ENCODE results near the gene RPS6KA5.
"Not testable (repeated sequence)": the region's sequence is repeated elsewhere in the genome, so short reads cannot be mapped to it uniquely, and the experiment has no call there.

The RPS6KA5 gene

GRCh38 chr14:90980636-90981035 lies 79.8 kb downstream of the RPS6KA5 start:
- DNase-seq = not testable (repeated sequence)

GRCh38 chr14:90979515-90979914 lies 80.9 kb downstream of the RPS6KA5 start:
- no peak for DNase-seq

- DNase-seq = no peak
These were observed 84.3 kb downstream of the RPS6KA5 start for GRCh38 chr14:90976101-90976500.

- no peak for DNase-seq
These were observed 88.8 kb downstream of the RPS6KA5 start for GRCh38 chr14:90971687-90972086.

GRCh38 chr14:90970167-90970600 lies 90.3 kb downstream of the RPS6KA5 start:
- no peak for DNase-seq

GRCh38 chr14:90969531-90970166 lies 90.8 kb downstream of the RPS6KA5 start:
- no peak for DNase-seq

- no peak for DNase-seq
These were observed 92.4 kb downstream of the RPS6KA5 start for GRCh38 chr14:90968025-90968424.

GRCh38 chr14:90966493-90966892 lies 93.9 kb downstream of the RPS6KA5 start:
- DNase-seq = no peak

- DNase-seq = no peak
These were observed 94.7 kb downstream of the RPS6KA5 start for GRCh38 chr14:90965765-90966164.

GRCh38 chr14:90963343-90963742 lies 97.1 kb downstream of the RPS6KA5 start:
- no peak for DNase-seq

GRCh38 chr14:90962505-90963109 lies 97.8 kb downstream of the RPS6KA5 start:
- no peak for DNase-seq

GRCh38 chr14:90960818-90961217 lies 99.6 kb downstream of the RPS6KA5 start:
- DNase-seq = no peak

- DNase-seq = no peak
These were observed 101.1 kb downstream of the RPS6KA5 start for GRCh38 chr14:90959344-90959743.

- DNase-seq = no peak
These were observed 104.2 kb downstream of the RPS6KA5 start for GRCh38 chr14:90956273-90956672.

- not testable (repeated sequence) for DNase-seq
These were observed 106.8 kb downstream of the RPS6KA5 start for GRCh38 chr14:90953643-90954042.

- DNase-seq = no peak
These were observed 117.1 kb downstream of the RPS6KA5 start for GRCh38 chr14:90943367-90943766.

- DNase-seq = no peak
These were observed 117.9 kb downstream of the RPS6KA5 start for GRCh38 chr14:90942511-90942910.

GRCh38 chr14:90941706-90942105 lies 118.7 kb downstream of the RPS6KA5 start:
- no peak for DNase-seq

GRCh38 chr14:90940318-90940962 lies 120.0 kb downstream of the RPS6KA5 start:
- no peak for DNase-seq

- DNase-seq = not testable (repeated sequence)
These were observed 121.1 kb downstream of the RPS6KA5 start for GRCh38 chr14:90939252-90939795.

- no peak for DNase-seq
These were observed 121.8 kb downstream of the RPS6KA5 start for GRCh38 chr14:90938615-90939014.

GRCh38 chr14:90936757-90937440 lies 123.5 kb downstream of the RPS6KA5 start:
- no peak for DNase-seq

GRCh38 chr14:90924621-90925340 lies 135.7 kb downstream of the RPS6KA5 start:
- DNase-seq = no peak

Measured in NCI-H446 treated with DMSO at 0.1 percent for 48 hours (cell line).